IMR-90 (cell line): ENCODE results near the gene GATAD2A. TPM values are rescaled to one million over a fixed set of nuclear protein-coding genes. Genes with fewer than 3 reads are reported as not detected.

ENCODE experiments used
- ATAC-seq: fragments of 200-7000 bp; cut with Tn5 transposase; 2 replicates; pipeline ENCODE4 v1.9.1; 2020; ENCODE audit warnings: low read depth, mild to moderate bottlenecking, moderate library complexity
- BruUV-seq: library from RNA; stranded (reverse); fragments of 400-500 nt; replicated peaks from 2 replicates; lab custom pipeline; 2021; lab: Mats Ljungman, UMichigan
- CTCF ChIA-PET: fragments of 300-600 bp; formaldehyde crosslinking; extraction: SDS; loops from one replicate; lab custom pipeline; 2021; ENCODE audit warnings: antibody characterized with exemption; lab: Yijun Ruan, JAX
- POLR2A ChIA-PET: fragments of 300-600 bp; sonication (Branson Sonifier 250); formaldehyde crosslinking; loops from one replicate; lab custom pipeline; 2022; ENCODE audit warnings: antibody characterized with exemption; ENCODE audit not compliant: unreplicated experiment; lab: Charles Lee
- DNase-seq: peaks from one replicate; pipeline ENCODE4 v3.0.0; 2013
- H2AFZ ChIP-seq: replicated peaks from 2 replicates; pipeline ENCODE3; 2013; ENCODE audit warnings: low read length, mild to moderate bottlenecking; ENCODE audit not compliant: poor library complexity
- H2AK5ac ChIP-seq: 2 replicates; pipeline ENCODE4 v1.6.1; 2013; ENCODE audit warnings: low read depth, low read length, inconsistent platforms
- H2AK9ac ChIP-seq: replicated peaks from 2 replicates; pipeline ENCODE3; 2013; ENCODE audit warnings: mild to moderate bottlenecking, low read depth, low read length, moderate library complexity; ENCODE audit not compliant: poor library complexity
- H2BK120ac ChIP-seq: 2 replicates; pipeline ENCODE4 v1.6.1; 2013; ENCODE audit warnings: low read depth, low read length, inconsistent platforms
- H2BK15ac ChIP-seq: 3 replicates; pipeline ENCODE4 v1.6.1; 2013; ENCODE audit warnings: low read depth, low read length, inconsistent platforms
- H2BK20ac ChIP-seq: 2 replicates; pipeline ENCODE4 v1.6.1; 2013; ENCODE audit warnings: low read depth, mild to moderate bottlenecking, inconsistent platforms, low read length, moderate library complexity
- H2BK5ac ChIP-seq: 2 replicates; pipeline ENCODE4 v1.6.1; 2013; ENCODE audit warnings: mild to moderate bottlenecking, low read depth, low read length, inconsistent platforms; ENCODE audit not compliant: poor library complexity, severe bottlenecking
- H3K14ac ChIP-seq: replicated peaks from 2 replicates; pipeline ENCODE4 v1.6.1; 2013; ENCODE audit warnings: low read depth, low read length, inconsistent platforms
- H3K18ac ChIP-seq: 2 replicates; pipeline ENCODE4 v1.6.1; 2013; ENCODE audit warnings: low read depth, low read length, control low read depth
- H3K23ac ChIP-seq: 2 replicates; pipeline ENCODE4 v1.6.1; 2013; ENCODE audit warnings: low read depth, low read length, inconsistent platforms
- H3K27ac ChIP-seq: 2 replicates; pipeline ENCODE4 v1.5.1; 2013; ENCODE audit warnings: mild to moderate bottlenecking, control low read depth, low read length; ENCODE audit not compliant: insufficient read depth
- H3K27me3 ChIP-seq: 2 replicates; pipeline ENCODE4 v1.6.1; 2013; ENCODE audit warnings: low read length; ENCODE audit not compliant: control insufficient read depth, insufficient read depth
- H3K36me3 ChIP-seq: 2 replicates; pipeline ENCODE4 v1.6.1; 2013; ENCODE audit warnings: low read length, mixed read lengths; ENCODE audit not compliant: control insufficient read depth, insufficient read depth
- H3K4ac ChIP-seq: 2 replicates; pipeline ENCODE4 v1.6.1; 2013; ENCODE audit warnings: low read depth, low read length, inconsistent platforms
- H3K4me1 ChIP-seq: 2 replicates; pipeline ENCODE4 v1.6.1; 2013; ENCODE audit warnings: low read length, mixed read lengths; ENCODE audit not compliant: control insufficient read depth, insufficient read depth
- H3K4me2 ChIP-seq: 2 replicates; pipeline ENCODE4 v1.6.1; 2013; ENCODE audit warnings: low read depth, mild to moderate bottlenecking, control low read depth, low read length, moderate library complexity
- H3K4me3 ChIP-seq: 2 replicates; pipeline ENCODE4 v1.5.1; 2013; ENCODE audit warnings: low read depth, mild to moderate bottlenecking, control low read depth, low read length, moderate library complexity; ENCODE audit not compliant: insufficient read depth
- H3K56ac ChIP-seq: 2 replicates; pipeline ENCODE4 v1.6.1; 2013; ENCODE audit warnings: low read length, inconsistent platforms; ENCODE audit not compliant: insufficient read depth; ENCODE audit errors: extremely low read depth
- H3K79me1 ChIP-seq, 2 experiments: 2 replicates each; pipeline ENCODE4 v1.6.1; 2013; ENCODE audit warnings: low read length in 2 of 2, inconsistent platforms in 1 of 2, low read depth in 1 of 2
- H3K9ac ChIP-seq: 2 replicates; pipeline ENCODE4 v1.6.1; 2013; ENCODE audit warnings: low read depth, low read length, control low read depth
- H3K9me1 ChIP-seq: 2 replicates; pipeline ENCODE4 v1.6.1; 2013; ENCODE audit warnings: low read length, inconsistent platforms; ENCODE audit not compliant: insufficient read depth
- H3K9me3 ChIP-seq: 2 replicates; pipeline ENCODE4 v1.6.1; 2013; ENCODE audit warnings: low read length; ENCODE audit not compliant: control insufficient read depth, insufficient read depth
- H4K20me1 ChIP-seq: 2 replicates; pipeline ENCODE4 v1.6.1; 2013; ENCODE audit warnings: low read length, inconsistent platforms; ENCODE audit not compliant: insufficient read depth
- H4K5ac ChIP-seq: 2 replicates; pipeline ENCODE4 v1.6.1; 2013; ENCODE audit warnings: mild to moderate bottlenecking, low read depth, low read length, control low read depth
- H4K8ac ChIP-seq, 2 experiments: 2 replicates each; pipeline ENCODE4 v1.6.1; 2013; ENCODE audit warnings: low read depth in 2 of 2, low read length in 2 of 2, control low read depth in 1 of 2, inconsistent platforms in 1 of 2
- H4K91ac ChIP-seq: 2 replicates; pipeline ENCODE4 v1.6.1; 2013; ENCODE audit warnings: low read depth, low read length, inconsistent platforms; ENCODE audit not compliant: insufficient read depth
- ELK1 ChIP-seq: fragments of 150-350 bp; IDR thresholded peaks from 2 replicates; pipeline ENCODE4 v1.6.1; 2016; ENCODE audit warnings: low read depth, mild to moderate bottlenecking, low read length, moderate library complexity, borderline replicate concordance
- MAFK ChIP-seq: IDR thresholded peaks from 2 replicates; pipeline ENCODE4 v1.6.1; 2012; ENCODE audit warnings: low read depth, low read length, improper control_type of control experiment
- MAZ ChIP-seq: IDR thresholded peaks from 2 replicates; pipeline ENCODE4 v1.6.1; 2012; ENCODE audit warnings: low read depth, mild to moderate bottlenecking, low read length, improper control_type of control experiment, moderate library complexity, borderline replicate concordance
- POLR2A ChIP-seq: IDR thresholded peaks from 2 replicates; pipeline ENCODE4 v1.6.1; 2012; ENCODE audit warnings: mild to moderate bottlenecking, low read depth, low read length
- RAD21 ChIP-seq: IDR thresholded peaks from 2 replicates; pipeline ENCODE4 v1.6.1; 2012; ENCODE audit warnings: low read length, improper control_type of control experiment
- SMC3 ChIP-seq: fragments of 150-350 bp; IDR thresholded peaks from 2 replicates; pipeline ENCODE4 v1.6.1; 2016; ENCODE audit warnings: low read depth, mild to moderate bottlenecking, antibody characterized with exemption, low read length, moderate library complexity
- WGBS, 2 experiments: methylation state at CpG; one replicate each; pipeline versions ENCODE4 v1.1.5 to v1.1.7; 2013; ENCODE audit warnings: missing lambda C conversion rate in 2 of 2; ENCODE audit not compliant: insufficient read length in 1 of 2; ENCODE audit errors: extremely low coverage in 2 of 2; 5-methylcytosine and 5-hydroxymethylcytosine counted together
- dilution Hi-C: fragments of 300-500 bp; cut with HindIII; formaldehyde crosslinking; loops from one replicate; pipeline ENCODE4 v1.14.3; 2018; ENCODE audit warnings: low sequenced_read_pairs; ENCODE audit not compliant: unreplicated experiment
- in situ Hi-C: fragments of 300-500 bp; cut with MboI; formaldehyde crosslinking; loops from 3 replicates; pipeline ENCODE4 v1.14.3; 2019; ENCODE audit warnings: low sequenced_read_pairs, inconsistent platforms, mixed read lengths
- intact Hi-C: fragments of 100-400 bp; cut with micrococcal nuclease; formaldehyde crosslinking; loops from 2 replicates; pipeline ENCODE4 v1.10.0; 2022
- polyA plus RNA-seq, 3 experiments: library from polyadenylated mRNA; depleted of rRNA; stranded (reverse); fragments of >200 nt; gene quantifications; 2 replicates each; pipeline ENCODE4 v1.2.3, GENCODE V29; 2012; ENCODE audit warnings: low replicate concordance in 1 of 3
- total RNA-seq: library from RNA; depleted of rRNA; stranded (reverse); fragments of >200 nt; gene quantifications from 2 replicates; pipeline ENCODE4 v1.2.3, GENCODE V29; 2012
- TF ChIP-seq, protein P1 (sequence below): conservative IDR thresholded peaks from 2 replicates; pipeline ENCODE4 v1.5.1; 2012; ENCODE audit warnings: mild to moderate bottlenecking, low read depth, low read length, improper control_type of control experiment

The GATAD2A gene
- total and polyA plus RNA-seq, 2 of the 4 experiments (the other 2 are of a cell fraction), result 23.5 to 33.2 TPM

GRCh38 chr19:19554074-19555023 lies 148.9 kb downstream of the GATAD2A start:
- POLR2A ChIA-PET, result no interaction called here
- ATAC-seq, result peak; percentile 65
- TF ChIP-seq SMC3 (peak; percentile 49), RAD21 (peak; percentile 48), POLR2A (no peak), MAFK (no peak), ELK1 (no peak), MAZ (no peak)
- TF ChIP-seq, protein P1, sequence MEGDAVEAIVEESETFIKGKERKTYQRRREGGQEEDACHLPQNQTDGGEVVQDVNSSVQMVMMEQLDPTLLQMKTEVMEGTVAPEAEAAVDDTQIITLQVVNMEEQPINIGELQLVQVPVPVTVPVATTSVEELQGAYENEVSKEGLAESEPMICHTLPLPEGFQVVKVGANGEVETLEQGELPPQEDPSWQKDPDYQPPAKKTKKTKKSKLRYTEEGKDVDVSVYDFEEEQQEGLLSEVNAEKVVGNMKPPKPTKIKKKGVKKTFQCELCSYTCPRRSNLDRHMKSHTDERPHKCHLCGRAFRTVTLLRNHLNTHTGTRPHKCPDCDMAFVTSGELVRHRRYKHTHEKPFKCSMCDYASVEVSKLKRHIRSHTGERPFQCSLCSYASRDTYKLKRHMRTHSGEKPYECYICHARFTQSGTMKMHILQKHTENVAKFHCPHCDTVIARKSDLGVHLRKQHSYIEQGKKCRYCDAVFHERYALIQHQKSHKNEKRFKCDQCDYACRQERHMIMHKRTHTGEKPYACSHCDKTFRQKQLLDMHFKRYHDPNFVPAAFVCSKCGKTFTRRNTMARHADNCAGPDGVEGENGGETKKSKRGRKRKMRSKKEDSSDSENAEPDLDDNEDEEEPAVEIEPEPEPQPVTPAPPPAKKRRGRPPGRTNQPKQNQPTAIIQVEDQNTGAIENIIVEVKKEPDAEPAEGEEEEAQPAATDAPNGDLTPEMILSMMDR, result peak; percentile 61
- Histone ChIP-seq H2AK9ac (peak overlapping the region; percentile 14), H3K4me1 (no peaks in the 10 kb centered on the region), H3K23ac (no peak overlapping the region), H3K9me1 (no peaks in the 10 kb centered on the region; the same call in 1 of the 2 replicates), H2AK5ac (no peak overlapping the region), H3K27ac (no peak overlapping the region), H3K14ac (no peak overlapping the region), H3K9ac (no peak overlapping the region), H3K27me3 (no peaks in the 10 kb centered on the region), H3K4ac (no peak overlapping the region), H3K36me3 (no peaks in the 10 kb centered on the region), H4K8ac (no peak overlapping the region), H3K4me2 (no peak overlapping the region), H3K4me3 (no peak overlapping the region), H3K79me1 (no peaks in the 10 kb centered on the region), H2AFZ (no peak overlapping the region), H2BK5ac (no peak overlapping the region), H2BK20ac (no peak overlapping the region), H4K91ac (no peak overlapping the region), H3K18ac (no peak overlapping the region), H3K56ac (no peak overlapping the region), H4K20me1 (no peaks in the 10 kb centered on the region), H3K9me3 (no peaks in the 10 kb centered on the region), H2BK15ac (no peak overlapping the region), H2BK120ac (no peak overlapping the region), H4K5ac (no peak overlapping the region)
- peak; percentile 21 for DNase-seq
- CTCF ChIA-PET, result interaction anchor here (0.6 to 1.6 kb wide), 11 partner anchors 10 to 70 kb away, joined by 3 to 6 read pairs (median 3); partner anchors contain the start of gene TSSK6
- intact Hi-C loops, result loop anchor here (5.0 kb wide), 1 partner anchor 88 kb away; the partner anchor contains the start of gene GMIP
- BruUV-seq, result no TSS peak
- in situ Hi-C loops, result no loop called here
- WGBS, 2 experiments, result 88% methylated on average over 16 of the region's 34 CpGs; no CpG with 5 or more reads in 1 of the 2 experiments
- dilution Hi-C loops, result no loop called here
